ENCODE measurements around the gene ABHD17C. TPM values are rescaled to one million over a fixed set of nuclear protein-coding genes. Genes with fewer than 3 reads are reported as not detected.

ABHD17C gene
- total and polyA plus RNA-seq, 7 donors, result 1.1 to 3.7 (median 2.6) TPM

DNA sequence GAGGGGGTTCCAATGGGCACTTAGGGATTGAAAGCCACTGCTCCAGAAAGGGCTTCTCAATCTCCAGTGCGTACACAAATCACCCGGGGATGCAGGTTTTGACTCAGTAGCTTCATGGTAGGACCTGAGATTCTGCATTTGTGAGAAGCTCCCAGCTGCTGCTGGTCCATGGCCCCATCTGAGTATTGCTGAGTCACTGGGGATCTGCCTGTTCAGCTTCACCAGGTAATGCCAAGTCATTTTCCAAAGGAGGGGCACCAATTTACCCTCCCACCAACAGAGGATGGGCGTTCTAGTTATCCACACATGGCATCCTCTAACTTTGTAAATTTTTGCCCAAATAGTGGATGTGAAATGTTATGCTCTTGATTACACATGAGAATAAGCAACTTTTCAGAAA, 71.2 kb downstream of the ABHD17C start:
- TF ChIP-seq, protein P1, sequence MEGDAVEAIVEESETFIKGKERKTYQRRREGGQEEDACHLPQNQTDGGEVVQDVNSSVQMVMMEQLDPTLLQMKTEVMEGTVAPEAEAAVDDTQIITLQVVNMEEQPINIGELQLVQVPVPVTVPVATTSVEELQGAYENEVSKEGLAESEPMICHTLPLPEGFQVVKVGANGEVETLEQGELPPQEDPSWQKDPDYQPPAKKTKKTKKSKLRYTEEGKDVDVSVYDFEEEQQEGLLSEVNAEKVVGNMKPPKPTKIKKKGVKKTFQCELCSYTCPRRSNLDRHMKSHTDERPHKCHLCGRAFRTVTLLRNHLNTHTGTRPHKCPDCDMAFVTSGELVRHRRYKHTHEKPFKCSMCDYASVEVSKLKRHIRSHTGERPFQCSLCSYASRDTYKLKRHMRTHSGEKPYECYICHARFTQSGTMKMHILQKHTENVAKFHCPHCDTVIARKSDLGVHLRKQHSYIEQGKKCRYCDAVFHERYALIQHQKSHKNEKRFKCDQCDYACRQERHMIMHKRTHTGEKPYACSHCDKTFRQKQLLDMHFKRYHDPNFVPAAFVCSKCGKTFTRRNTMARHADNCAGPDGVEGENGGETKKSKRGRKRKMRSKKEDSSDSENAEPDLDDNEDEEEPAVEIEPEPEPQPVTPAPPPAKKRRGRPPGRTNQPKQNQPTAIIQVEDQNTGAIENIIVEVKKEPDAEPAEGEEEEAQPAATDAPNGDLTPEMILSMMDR (IDR thresholded peaks at IDR 0.05), result no peak
- ATAC-seq, result no peak
- intact Hi-C loops (cut with DNase I), result no loop called here
- H3K36me3 ChIP-seq (ENCODE audit: insufficient read depth in 1 of 2, low read depth in 1 of 2), result no peaks in the 10 kb centered on the region
- H3K27me3 ChIP-seq (ENCODE audit: insufficient read depth in 3 of 3, low read length in 2 of 3), result peaks cover 0 to 3% (median 3%) of the 10 kb centered on the region in 3 donors
- H3K4me3 ChIP-seq, result no peak overlapping the region
- no peak overlapping the region for H3K27ac ChIP-seq
- H3K9me3 ChIP-seq, result no peaks in the 10 kb centered on the region
- no peak for DNase-seq
- 91 to 95% (median 92%) methylated on average over 3 of the region's 3 CpGs for WGBS, 3 donors
- H3K4me1 ChIP-seq, result no peaks in the 10 kb centered on the region

DNA sequence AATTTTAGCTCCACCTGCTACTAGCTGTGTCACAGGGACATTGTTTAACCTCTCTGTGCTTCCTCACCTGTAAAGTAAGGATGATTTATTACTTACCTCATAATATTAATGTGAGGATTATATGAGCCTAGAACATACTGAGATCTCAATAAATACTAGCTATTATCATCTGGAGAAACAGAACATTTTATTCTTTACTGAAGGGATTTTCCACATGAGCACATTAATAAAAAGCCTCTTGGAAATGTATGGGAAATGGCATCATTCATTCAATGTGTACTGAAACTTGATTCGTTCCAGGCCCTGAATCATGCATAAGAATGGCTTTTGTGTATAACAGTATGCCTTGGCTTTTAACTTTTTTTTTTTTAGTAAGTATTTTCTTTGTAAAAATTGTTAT, 73.0 kb downstream of the ABHD17C start:
- 80 to 90% (median 86%) methylated on average over 1 of the region's 1 CpG for WGBS, 3 donors
- H3K27me3 ChIP-seq (ENCODE audit: insufficient read depth in 3 of 3, low read length in 2 of 3), result peaks cover 0 to 3% (median 3%) of the 10 kb centered on the region in 3 donors
- no peaks in the 10 kb centered on the region for H3K9me3 ChIP-seq
- no peaks in the 10 kb centered on the region for H3K4me1 ChIP-seq
- DNase-seq, result no peak
- H3K4me3 ChIP-seq, result no peak overlapping the region
- no peak for ATAC-seq
- TF ChIP-seq, protein P1 (IDR thresholded peaks at IDR 0.05), result no peak
- no peak overlapping the region for H3K27ac ChIP-seq
- no peaks in the 10 kb centered on the region for H3K36me3 ChIP-seq (ENCODE audit: insufficient read depth in 1 of 2, low read depth in 1 of 2)
- intact Hi-C loops (cut with DNase I), result no loop called here

DNA sequence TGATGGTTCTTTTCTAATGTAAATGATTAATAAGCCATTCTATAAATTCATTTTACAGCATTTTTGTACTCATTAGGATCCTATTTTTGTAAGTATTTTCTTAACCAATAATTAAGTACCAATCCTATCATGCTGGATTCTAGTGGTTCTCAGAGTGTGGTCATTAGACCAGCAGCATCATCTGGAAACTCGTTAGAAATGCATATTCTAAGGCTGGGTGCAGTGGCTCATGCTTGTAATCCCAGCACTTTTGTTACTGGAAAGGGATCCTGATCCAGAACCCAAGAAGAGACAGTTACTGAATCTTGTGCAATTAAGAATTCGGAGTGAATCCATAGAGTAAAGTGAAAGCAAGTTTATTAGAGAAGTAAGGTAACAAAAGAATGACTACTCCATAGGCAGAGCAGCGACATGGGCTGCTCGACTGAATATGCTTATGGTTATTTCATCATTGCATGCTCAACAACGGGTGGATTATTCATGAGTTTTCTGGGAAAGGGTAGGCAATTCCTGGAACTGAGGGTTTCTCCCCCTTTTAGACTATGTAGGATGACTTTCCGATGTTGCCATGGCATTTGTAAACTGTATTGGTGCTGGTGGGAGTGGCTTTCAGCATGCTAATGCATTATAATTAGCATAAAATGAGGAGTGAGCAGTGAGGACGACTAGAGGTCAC, 74.2 kb downstream of the ABHD17C start:
- 81 to 85% (median 83%) methylated on average over 7 of the region's 7 CpGs for WGBS, 3 donors
- TF ChIP-seq, protein P1 (IDR thresholded peaks at IDR 0.05), result no peak
- no peaks in the 10 kb centered on the region for H3K9me3 ChIP-seq
- intact Hi-C loops (cut with DNase I), result no loop called here
- peaks cover 0 to 3% (median 3%) of the 10 kb centered on the region in 3 donors for H3K27me3 ChIP-seq (ENCODE audit: insufficient read depth in 3 of 3, low read length in 2 of 3)
- H3K36me3 ChIP-seq (ENCODE audit: insufficient read depth in 1 of 2, low read depth in 1 of 2), result no peaks in the 10 kb centered on the region
- H3K27ac ChIP-seq, result no peak overlapping the region
- H3K4me1 ChIP-seq, result no peaks in the 10 kb centered on the region
- ATAC-seq, result no peak
- no peak overlapping the region for H3K4me3 ChIP-seq
- DNase-seq, result no peak

DNA sequence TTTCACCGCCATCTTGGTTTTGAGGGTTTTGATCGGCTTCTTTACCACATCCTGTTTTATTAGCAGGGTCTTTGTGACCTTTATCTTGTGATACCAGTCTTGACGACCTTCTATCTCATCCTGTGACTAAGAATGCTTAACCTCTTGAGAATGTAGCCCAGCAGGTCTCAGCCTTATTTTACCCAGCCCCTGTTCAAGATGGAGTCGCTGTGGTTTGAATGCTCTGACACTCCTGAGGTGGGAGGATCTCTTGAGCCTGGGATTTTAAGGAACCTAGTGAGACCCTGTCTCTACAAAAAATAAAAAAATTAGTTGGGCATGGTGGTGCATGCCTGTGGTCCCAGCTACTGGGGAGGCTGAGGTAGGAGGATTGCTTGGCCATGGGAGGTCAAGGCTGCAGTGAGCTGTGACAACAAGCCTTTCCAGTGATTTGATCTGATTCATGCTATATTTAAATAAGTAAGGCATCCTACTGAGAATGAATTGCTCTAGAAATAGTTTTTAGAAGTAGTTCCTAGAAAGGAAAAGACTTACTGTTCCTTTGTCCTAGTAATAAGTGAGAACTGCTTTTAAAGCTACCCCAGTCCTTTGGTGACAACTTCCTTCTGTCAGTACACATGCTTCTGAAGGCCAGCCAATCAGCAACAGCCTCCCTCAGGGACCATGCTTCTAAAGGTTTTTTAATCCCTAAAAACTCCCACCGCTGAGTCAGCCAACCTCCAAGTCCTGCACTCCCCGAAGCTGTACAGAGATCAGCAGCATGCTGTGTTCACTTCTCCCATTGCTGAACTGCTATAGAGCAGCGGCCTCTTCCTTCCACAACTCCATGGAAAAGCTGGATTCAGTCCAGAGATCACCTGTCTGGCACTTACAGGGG, 75.0 kb downstream of the ABHD17C start:
- intact Hi-C loops (cut with DNase I), result no loop called here

More for the DNA sequence above, 75.0 kb downstream of the ABHD17C start:
- Histone ChIP-seq H3K27ac (no peak overlapping the region), H3K27me3 (ENCODE audit: insufficient read depth in 3 of 3, low read length in 2 of 3) (peaks cover 0 to 3% (median 3%) of the 10 kb centered on the region in 3 donors), H3K4me1 (no peaks in the 10 kb centered on the region), H3K4me3 (no peak overlapping the region), H3K36me3 (ENCODE audit: insufficient read depth in 1 of 2, low read depth in 1 of 2) (no peaks in the 10 kb centered on the region), H3K9me3 (no peaks in the 10 kb centered on the region)
- no peak for ATAC-seq
- 71 to 78% (median 77%) methylated on average over 7 of the region's 7 CpGs for WGBS, 3 donors
- DNase-seq, result no peak
- TF ChIP-seq, protein P1 (IDR thresholded peaks at IDR 0.05), result no peak
